Stimulated activated CD4-positive, alpha-beta T cell treated with anti-CD3 and anti-CD28 coated beads, Interleukin-12 subunit alpha, Interleukin-12 subunit beta, amount 100 ng/mL, for 48 hours (primary cell): ENCODE data around the gene CUEDC1.
"Not testable (repeated sequence)": the region's sequence is repeated elsewhere in the genome, so short reads cannot be mapped to it uniquely, and the experiment has no call there.

Experiments used
- DNase-seq, 3 donors: peaks; one replicate each; pipeline ENCODE4 v3.0.0-alpha.2; 2020; ENCODE audit warnings: low read depth in 2 of 3, low spot score in 1 of 3

CUEDC1 gene

GRCh38 chr17:57986841-57987580 lies 31.8 kb upstream of the CUEDC1 start:
- DNase-seq, result peak in 1 of 3 donors; percentile 26

DNA sequence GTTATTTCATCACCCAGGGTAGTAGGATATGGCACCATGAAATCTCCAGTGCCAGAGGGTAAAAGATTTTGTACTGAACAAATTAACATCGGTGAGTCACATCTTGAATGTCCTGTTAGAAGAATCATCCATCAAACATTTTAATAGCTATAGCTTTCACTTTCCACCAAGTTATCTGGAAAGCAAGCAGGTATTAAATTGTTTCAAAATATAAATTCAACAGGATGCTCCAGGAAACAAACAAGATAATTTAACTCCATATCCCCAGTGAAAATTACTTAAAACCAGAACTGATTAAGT lies 30.4 kb upstream of the CUEDC1 start:
- DNase-seq, result no peak

DNA sequence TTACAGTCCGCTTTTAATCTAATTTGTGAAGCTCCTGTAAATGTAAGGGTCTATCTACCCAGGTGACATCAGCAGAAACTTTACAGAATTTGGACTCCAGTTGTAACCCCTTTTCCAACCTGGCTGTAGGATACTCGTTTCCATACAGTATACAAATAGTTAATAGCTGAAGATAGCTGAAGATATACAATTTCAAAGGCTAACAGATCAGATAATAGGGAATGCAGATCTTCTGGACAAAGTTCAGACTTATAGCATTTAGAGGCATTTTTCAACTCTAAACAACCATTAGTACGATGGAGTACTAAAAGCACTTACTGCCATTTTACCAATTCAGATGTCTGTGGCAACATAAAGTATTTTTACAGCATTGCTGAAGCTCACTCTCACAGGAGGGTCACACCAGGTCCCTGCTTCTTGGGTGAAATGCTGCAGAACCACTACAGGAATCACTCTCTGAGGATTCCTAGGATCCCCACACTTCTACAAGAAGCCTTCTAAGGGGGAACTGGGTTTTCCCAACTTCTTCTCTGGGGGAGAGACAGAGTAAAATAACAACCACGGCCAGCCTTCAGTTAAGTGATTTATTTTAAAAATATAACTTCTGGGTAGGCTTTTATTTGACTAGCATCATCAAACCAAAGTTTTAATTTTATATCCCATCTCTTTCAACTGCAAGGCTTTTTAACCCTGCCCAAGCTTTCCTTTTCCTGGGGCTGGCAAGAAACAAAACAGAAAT lies 29.9 kb upstream of the CUEDC1 start:
- no peak for DNase-seq

DNA sequence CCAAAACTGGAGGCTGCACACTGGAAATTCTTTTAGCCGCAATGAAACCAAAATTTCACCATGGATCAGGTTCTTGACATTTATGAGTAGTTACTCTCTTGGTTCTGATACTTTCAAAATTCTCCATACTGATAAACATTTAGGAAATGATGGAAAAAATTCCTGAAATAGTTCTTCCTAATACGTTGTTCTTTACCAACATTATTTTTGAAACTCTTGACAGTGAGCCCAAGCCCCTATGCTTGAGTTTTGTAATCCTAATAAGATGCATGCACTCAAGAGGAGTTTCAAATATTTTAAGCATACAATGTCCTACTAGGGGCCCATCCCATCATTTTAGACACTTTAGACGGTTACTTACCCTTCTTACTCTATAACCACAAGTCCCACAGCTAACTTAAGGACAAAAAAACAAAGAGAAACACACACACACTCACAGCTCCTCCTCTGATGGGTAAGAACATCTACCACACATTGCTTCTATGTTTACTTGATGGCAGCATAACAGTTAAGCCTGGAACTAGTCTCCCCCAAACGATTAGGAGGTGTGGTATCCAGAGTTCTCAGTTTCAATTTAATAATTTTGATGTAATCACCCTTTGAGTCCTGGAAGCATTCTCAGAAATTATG lies 29.2 kb upstream of the CUEDC1 start:
- DNase-seq, result no peak

DNA sequence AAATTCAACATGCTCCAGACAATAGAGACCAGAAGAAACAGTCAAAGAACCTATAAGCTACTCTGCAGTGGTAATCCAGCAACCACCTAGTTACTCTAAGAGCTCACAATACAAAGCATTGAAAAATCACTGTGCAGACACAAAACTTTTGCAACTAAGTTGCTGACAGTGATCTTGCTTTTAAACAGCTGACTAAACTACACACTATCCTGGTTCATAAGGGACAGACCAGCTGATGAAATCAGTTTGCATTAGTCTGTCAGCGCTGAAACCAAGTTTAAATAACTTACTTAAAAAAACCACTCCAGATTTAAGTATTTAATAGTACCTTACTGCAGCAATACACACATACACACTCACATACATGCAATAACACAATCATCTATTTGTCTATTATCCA lies 28.2 kb upstream of the CUEDC1 start:
- DNase-seq, result no peak

- DNase-seq, result no peak
These were observed 27.4 kb upstream of the CUEDC1 start for GRCh38 chr17:57982452-57983170.

- DNase-seq, result no peak
These were observed 25.3 kb upstream of the CUEDC1 start for GRCh38 chr17:57980522-57980921.

DNA sequence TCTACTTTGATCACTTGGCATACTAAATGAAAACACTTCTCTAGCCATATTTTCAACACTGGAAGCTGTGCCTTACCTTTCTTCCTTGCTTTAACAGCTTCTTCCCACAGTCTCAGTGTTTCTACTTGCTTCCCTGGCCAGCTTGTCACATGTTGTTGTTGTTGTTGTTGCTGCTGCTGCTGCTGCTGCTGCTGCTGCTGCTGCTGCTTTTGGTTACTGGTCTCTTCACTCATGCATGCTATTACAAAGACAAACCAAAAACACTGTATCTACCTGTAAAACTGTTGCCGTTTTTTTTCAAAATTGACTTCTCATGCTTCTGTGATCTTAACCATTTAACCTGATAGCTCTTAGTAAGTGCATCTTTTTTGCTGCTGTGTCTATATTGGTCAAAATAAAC lies 23.9 kb upstream of the CUEDC1 start:
- DNase-seq, result no peak

DNA sequence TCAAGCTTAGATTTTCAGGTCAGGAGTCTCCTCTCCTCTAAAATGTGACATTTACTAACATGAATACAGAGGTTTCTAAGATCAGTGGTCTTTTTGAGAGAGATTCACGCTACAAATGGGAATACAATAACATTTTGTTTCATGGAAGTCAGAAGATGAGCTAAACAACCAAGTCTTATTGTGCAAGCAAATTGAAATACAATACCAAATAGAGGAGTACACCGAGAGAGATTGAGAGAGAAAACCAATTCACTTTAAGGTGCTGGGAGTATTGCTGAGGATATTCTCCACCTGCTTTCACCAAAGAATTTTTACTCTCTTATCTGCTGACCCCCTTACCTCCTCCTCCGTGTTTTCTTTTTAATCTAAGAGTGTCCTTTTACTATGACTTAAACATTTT lies 21.4 kb upstream of the CUEDC1 start:
- DNase-seq, result no peak

- no peak for DNase-seq
These were observed 19.8 kb upstream of the CUEDC1 start for GRCh38 chr17:57975044-57975443.

DNA sequence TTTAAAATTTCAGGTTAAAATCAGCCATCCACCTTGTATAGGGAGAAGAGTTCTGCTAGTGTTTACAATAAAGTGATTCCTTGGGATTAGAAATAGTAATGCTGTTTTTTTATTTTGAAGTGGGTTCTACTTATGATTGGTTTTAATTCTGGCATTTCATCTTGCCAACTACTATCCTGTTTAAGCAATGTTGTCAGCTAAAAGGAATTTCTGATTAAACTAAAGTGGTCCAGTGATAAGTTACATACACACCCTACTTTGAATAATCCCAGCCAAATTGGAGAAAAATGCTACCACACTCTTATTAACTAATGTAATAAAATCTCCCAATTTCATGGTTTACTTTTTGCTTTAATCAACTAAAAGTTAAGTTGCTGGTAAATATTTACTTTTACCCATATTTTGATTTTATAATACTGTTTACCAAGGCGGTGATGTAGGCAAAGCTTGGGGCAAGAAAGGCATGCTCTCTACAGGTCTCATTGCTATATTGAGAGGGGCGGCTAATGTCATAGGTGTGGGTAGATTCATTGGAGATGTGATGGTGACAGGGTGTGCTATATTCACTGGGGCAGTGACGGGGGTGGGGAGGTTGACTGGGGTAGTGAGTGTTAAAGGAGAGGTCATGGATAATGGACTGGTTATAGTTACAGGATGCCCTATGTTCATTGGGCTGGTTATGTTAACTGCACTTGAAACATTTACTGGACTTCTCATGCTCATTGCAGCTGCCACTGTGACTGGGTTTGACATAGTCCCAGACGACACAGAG lies 19.0 kb upstream of the CUEDC1 start:
- not testable (repeated sequence) for DNase-seq

DNA sequence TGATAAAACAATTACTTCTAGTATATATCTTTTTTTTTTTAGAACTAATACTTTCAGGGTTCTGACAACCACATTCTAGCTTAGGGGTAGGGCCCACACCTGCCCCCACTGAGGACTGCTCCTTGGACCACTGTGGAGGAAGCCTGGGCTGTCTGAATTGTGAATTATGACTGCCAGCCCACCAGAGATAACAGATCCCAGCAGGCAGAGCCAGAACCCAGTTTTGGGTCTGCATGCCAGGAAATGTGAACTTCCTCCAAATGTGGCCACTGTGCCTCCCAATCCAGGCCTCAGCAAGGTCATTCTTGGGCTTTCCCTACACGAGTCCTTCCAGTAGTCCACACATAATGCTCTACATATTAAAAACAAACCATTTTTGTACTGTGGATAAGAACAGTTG lies 16.9 kb upstream of the CUEDC1 start:
- no peak for DNase-seq

- DNase-seq, result no peak
These were observed 16.4 kb upstream of the CUEDC1 start for GRCh38 chr17:57971572-57971971.

GRCh38 chr17:57970710-57971109 lies 15.5 kb upstream of the CUEDC1 start:
- DNase-seq, result no peak

GRCh38 chr17:57968456-57968855 lies 13.2 kb upstream of the CUEDC1 start:
- no peak for DNase-seq

- DNase-seq, result no peak
These were observed 11.7 kb upstream of the CUEDC1 start for GRCh38 chr17:57966875-57967274.

DNA sequence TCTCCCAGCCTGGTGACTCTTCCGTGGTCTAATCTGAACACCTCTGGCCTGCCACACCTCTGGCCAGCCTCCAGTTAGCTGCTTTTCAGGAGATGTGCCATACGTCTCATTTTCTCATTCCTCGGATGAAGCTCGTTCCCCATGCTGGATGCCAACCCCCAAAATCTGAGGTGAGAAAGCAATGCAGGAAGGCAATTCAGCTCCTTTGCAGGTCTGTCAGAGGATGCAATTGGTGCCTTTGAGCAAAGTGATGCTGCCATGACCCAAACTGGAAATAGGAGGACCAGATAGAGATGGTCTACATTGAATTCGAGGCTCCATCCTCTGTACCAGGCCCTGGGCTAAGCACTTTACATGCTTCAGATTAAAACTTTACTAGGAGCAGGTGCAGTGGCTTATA lies 11.0 kb upstream of the CUEDC1 start:
- DNase-seq, result no peak

DNA sequence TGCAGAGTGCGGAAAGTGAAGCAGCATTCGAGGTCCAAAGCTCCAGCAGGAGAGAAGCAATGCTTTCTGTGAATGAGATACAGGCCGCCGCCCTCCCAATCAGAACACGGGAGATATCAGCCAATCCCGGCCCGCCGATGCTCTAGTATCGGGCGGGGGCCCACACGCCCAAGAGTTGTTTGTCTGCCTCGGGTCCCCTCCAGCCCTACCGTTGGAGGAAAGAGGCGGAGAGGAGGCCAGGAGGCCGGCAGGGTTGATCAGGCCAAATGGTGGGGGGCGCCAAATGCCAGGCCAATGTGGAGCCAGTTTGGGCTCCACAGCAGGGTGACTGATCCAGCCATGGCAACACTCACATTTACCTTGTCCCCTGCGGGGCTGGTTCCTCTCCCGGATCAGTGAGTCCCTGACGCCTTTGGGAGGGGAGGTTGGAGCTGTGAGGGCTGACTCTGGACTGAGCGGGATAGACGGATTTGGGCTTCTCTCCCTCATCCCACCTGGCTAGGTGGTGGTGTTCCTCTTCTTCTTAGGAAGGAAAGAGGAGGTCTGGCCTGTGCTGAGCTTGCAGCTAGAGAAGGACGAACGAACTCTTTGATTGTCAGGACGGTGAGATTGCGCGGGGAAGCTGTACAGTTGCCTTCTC lies 10.4 kb upstream of the CUEDC1 start:
- DNase-seq, result no peak

- no peak for DNase-seq
These were observed 7.9 kb upstream of the CUEDC1 start for GRCh38 chr17:57963149-57963511.

- DNase-seq, result no peak
These were observed 7.3 kb upstream of the CUEDC1 start for GRCh38 chr17:57962279-57963148.
